Osteocyte (in vitro differentiated cells): ENCODE measurements around the gene SLK. TPM values are rescaled to one million over a fixed set of nuclear protein-coding genes. Genes with fewer than 3 reads are reported as not detected.

Source experiments
- DNase-seq: peaks from one replicate; pipeline ENCODE4 v3.0.0; 2021; ENCODE audit warnings: mixed read lengths; ENCODE audit not compliant: unreplicated experiment; ENCODE audit errors: extremely low spot score
- H3K27ac Mint-ChIP-seq: one replicate; pipeline ENCODE4 v1.8.0; 2021; ENCODE audit warnings: mild to moderate bottlenecking, mixed read lengths; ENCODE audit not compliant: unreplicated experiment
- H3K27me3 Mint-ChIP-seq: one replicate; pipeline ENCODE4 v1.8.0; 2021; ENCODE audit warnings: mixed read lengths; ENCODE audit not compliant: unreplicated experiment
- H3K36me3 Mint-ChIP-seq: one replicate; pipeline ENCODE4 v1.8.0; 2021; ENCODE audit warnings: mixed read lengths; ENCODE audit not compliant: unreplicated experiment
- H3K4me1 Mint-ChIP-seq: one replicate; pipeline ENCODE4 v1.8.0; 2021; ENCODE audit warnings: mixed read lengths; ENCODE audit not compliant: unreplicated experiment
- H3K4me3 Mint-ChIP-seq: one replicate; pipeline ENCODE4 v1.8.0; 2021; ENCODE audit warnings: mild to moderate bottlenecking, moderate library complexity, mixed read lengths; ENCODE audit not compliant: unreplicated experiment
- H3K9me3 Mint-ChIP-seq: one replicate; pipeline ENCODE4 v1.8.0; 2021; ENCODE audit warnings: mixed read lengths; ENCODE audit not compliant: unreplicated experiment
- CTCF ChIP-seq: fragments of 200-600 bp; sonication (generic); IDR thresholded peaks from 2 replicates; pipeline ENCODE4 v1.5.0; 2021; ENCODE audit warnings: antibody characterized with exemption, mild to moderate bottlenecking, moderate library complexity
- total RNA-seq: library from RNA; stranded (reverse); gene quantifications from 2 replicates; pipeline ENCODE4 v1.2.1, GENCODE V29; 2021

Gene SLK
- total RNA-seq, 1 donor from 2014 or later = 41.3 TPM

GRCh38 chr10:104057717-104058116, 90.8 kb downstream of the SLK start:
- H3K4me1 Mint-ChIP-seq = peaks cover 5% of the 10 kb centered on the region
- peaks cover 4% of the 10 kb centered on the region for H3K27me3 Mint-ChIP-seq
- H3K36me3 Mint-ChIP-seq = no peaks in the 10 kb centered on the region
- no peak for TF ChIP-seq CTCF
- no peak overlapping the region for H3K27ac Mint-ChIP-seq
- H3K4me3 Mint-ChIP-seq = no peak overlapping the region
- H3K9me3 Mint-ChIP-seq = no peaks in the 10 kb centered on the region
- no peak for DNase-seq

GRCh38 chr10:104059364-104059763, 92.4 kb downstream of the SLK start:
- no peaks in the 10 kb centered on the region for H3K4me1 Mint-ChIP-seq

GRCh38 chr10:104061196-104061595, 94.3 kb downstream of the SLK start:
- DNase-seq = no peak
- Mint-ChIP-seq H3K4me1 (no peaks in the 10 kb centered on the region), H3K27ac (no peak overlapping the region), H3K9me3 (no peaks in the 10 kb centered on the region), H3K4me3 (no peak overlapping the region), H3K36me3 (no peaks in the 10 kb centered on the region), H3K27me3 (peaks cover 26% of the 10 kb centered on the region)
- no peak for TF ChIP-seq CTCF

More at GRCh38 chr10:104059364-104059763, 92.4 kb downstream of the SLK start:
- no peak for DNase-seq
- H3K4me3 Mint-ChIP-seq = no peak overlapping the region
- no peaks in the 10 kb centered on the region for H3K9me3 Mint-ChIP-seq
- TF ChIP-seq CTCF = no peak
- H3K27me3 Mint-ChIP-seq = peaks cover 13% of the 10 kb centered on the region
- no peak overlapping the region for H3K27ac Mint-ChIP-seq
- H3K36me3 Mint-ChIP-seq = no peaks in the 10 kb centered on the region

GRCh38 chr10:104065748-104066147, 98.8 kb downstream of the SLK start:
- H3K36me3 Mint-ChIP-seq = no peaks in the 10 kb centered on the region
- DNase-seq = no peak
- H3K4me1 Mint-ChIP-seq = no peaks in the 10 kb centered on the region
- no peak overlapping the region for H3K27ac Mint-ChIP-seq
- no peak overlapping the region for H3K4me3 Mint-ChIP-seq
- peaks cover 54% of the 10 kb centered on the region for H3K27me3 Mint-ChIP-seq
- TF ChIP-seq CTCF = no peak
- H3K9me3 Mint-ChIP-seq = no peaks in the 10 kb centered on the region

GRCh38 chr10:104066945-104067344, 100.0 kb downstream of the SLK start:
- no peak for TF ChIP-seq CTCF
- Mint-ChIP-seq H3K27ac (no peak overlapping the region), H3K4me3 (no peak overlapping the region), H3K9me3 (no peaks in the 10 kb centered on the region), H3K36me3 (no peaks in the 10 kb centered on the region), H3K27me3 (peaks cover 61% of the 10 kb centered on the region), H3K4me1 (no peaks in the 10 kb centered on the region)
- no peak for DNase-seq
